Common myeloid progenitor, CD34-positive (primary cell): ENCODE measurements around the gene AIF1.

Source experiments
- CTCF ChIA-PET: fragments of 350-600 bp; sonication (Branson Sonifier 250); formaldehyde crosslinking; loops from one replicate; lab custom pipeline; 2021; ENCODE audit warnings: antibody characterized with exemption; lab: Charles Lee
- POLR2A ChIA-PET: fragments of 350-600 bp; sonication (Branson Sonifier 250); formaldehyde crosslinking; loops from one replicate; lab custom pipeline; 2021; ENCODE audit warnings: antibody characterized with exemption; lab: Charles Lee
- DNase-seq, 3 donors: peaks; one replicate each; pipeline versions ENCODE4 v3.0.0 to v3.0.0-alpha.2; 2013
- H3K27ac ChIP-seq, 2 experiments: 1 replicate in 1 of 2; 2 replicates in 1 of 2; pipeline ENCODE4 v1.7.0; 2013; ENCODE audit warnings: inconsistent platforms in 2 of 2, low read length in 2 of 2, mild to moderate bottlenecking in 2 of 2, low read depth in 1 of 2, moderate library complexity in 1 of 2; ENCODE audit not compliant: severe bottlenecking in 2 of 2, insufficient read depth in 1 of 2, poor library complexity in 1 of 2
- H3K27me3 ChIP-seq, 5 experiments: replicated peaks in 2 of 5; 1 replicate in 3 of 5; 2 replicates in 2 of 5; pipeline versions ENCODE4 v1.6.1 to v1.7.0; 2013; ENCODE audit warnings: low read length in 4 of 5, mild to moderate bottlenecking in 2 of 5, moderate library complexity in 2 of 5, inconsistent platforms in 1 of 5; ENCODE audit not compliant: insufficient read depth in 5 of 5, control insufficient read depth in 4 of 5
- H3K36me3 ChIP-seq, 4 experiments: 1 replicate in 2 of 4; 2 replicates in 2 of 4; pipeline versions ENCODE4 v1.6.1 to v1.7.0; 2013; ENCODE audit warnings: low read length in 3 of 4, control low read depth in 1 of 4, mild to moderate bottlenecking in 1 of 4; ENCODE audit not compliant: control insufficient read depth in 4 of 4, insufficient read depth in 4 of 4
- H3K4me1 ChIP-seq, 4 experiments: 1 replicate in 3 of 4; 2 replicates in 1 of 4; pipeline versions ENCODE4 v1.6.1 to v1.7.1; 2013; ENCODE audit warnings: low read length in 3 of 4, mild to moderate bottlenecking in 3 of 4, control low read depth in 1 of 4, inconsistent platforms in 1 of 4, moderate library complexity in 1 of 4; ENCODE audit not compliant: control insufficient read depth in 4 of 4, insufficient read depth in 4 of 4; ENCODE audit errors: control extremely low read depth in 1 of 4
- H3K4me3 ChIP-seq, 7 experiments: 1 replicate in 4 of 7; 2 replicates in 3 of 7; pipeline versions ENCODE4 v1.5.1 to v1.7.0; 2013; ENCODE audit warnings: mild to moderate bottlenecking in 7 of 7, low read length in 6 of 7, moderate library complexity in 6 of 7, inconsistent platforms in 2 of 7, low read depth in 2 of 7, control low read depth in 1 of 7; ENCODE audit not compliant: insufficient read depth in 4 of 7, control insufficient read depth in 1 of 7; ENCODE audit errors: extremely low read depth in 1 of 7
- H3K9me3 ChIP-seq, 5 experiments: 1 replicate in 4 of 5; 2 replicates in 1 of 5; pipeline versions ENCODE4 v1.6.1 to v1.7.1; 2013; ENCODE audit warnings: low read length in 4 of 5, mild to moderate bottlenecking in 2 of 5, inconsistent platforms in 1 of 5, low read depth in 1 of 5, moderate library complexity in 1 of 5; ENCODE audit not compliant: control insufficient read depth in 4 of 5, insufficient read depth in 2 of 5; ENCODE audit errors: control extremely low read depth in 1 of 5
- WGBS: methylation state at CpG from one replicate; pipeline ENCODE4 v1.1.5; 2013; ENCODE audit not compliant: insufficient coverage; 5-methylcytosine and 5-hydroxymethylcytosine counted together

AIF1 gene

DNA sequence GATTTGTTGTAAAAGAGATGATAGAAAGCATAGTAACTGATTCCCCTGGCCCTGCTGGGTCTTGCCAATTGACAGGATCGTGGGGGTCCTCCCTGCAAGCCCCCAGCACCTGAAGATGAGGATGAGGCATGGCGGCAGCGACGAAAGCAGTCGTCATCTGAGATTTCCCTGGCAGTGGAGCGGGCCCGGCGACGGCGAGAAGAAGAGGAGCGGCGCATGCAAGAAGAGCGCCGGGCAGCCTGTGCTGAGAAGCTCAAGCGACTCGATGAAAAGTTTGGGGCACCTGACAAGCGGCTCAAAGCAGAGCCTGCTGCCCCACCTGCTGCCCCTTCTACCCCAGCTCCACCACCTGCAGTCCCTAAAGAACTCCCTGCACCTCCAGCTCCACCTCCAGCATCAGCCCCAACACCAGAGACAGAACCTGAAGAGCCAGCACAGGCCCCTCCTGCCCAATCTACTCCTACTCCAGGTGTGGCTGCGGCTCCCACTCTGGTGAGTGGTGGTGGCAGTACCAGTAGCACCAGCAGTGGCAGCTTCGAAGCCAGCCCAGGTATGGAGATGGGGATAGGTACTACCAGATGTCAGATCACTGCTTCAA is 12.8 kb downstream of the AIF1 start:
- Histone ChIP-seq H3K4me3 (no peak overlapping the region), H3K9me3 (no peaks in the 10 kb centered on the region), H3K36me3 (peaks cover 32 to 98% (median 83%) of the 10 kb centered on the region in 4 experiments), H3K27ac (no peak overlapping the region), H3K27me3 (no peaks in the 10 kb centered on the region), H3K4me1 (peaks cover 0 to under 1% (median 0%) of the 10 kb centered on the region in 4 experiments)
- POLR2A ChIA-PET: interaction anchor here (1.8 kb wide), 1 partner anchor 24 kb away, joined by 6 read pairs; the partner anchor contains the start of gene BAG6
- CTCF ChIA-PET: interaction anchor here (1.0 to 2.3 kb wide), 4 partner anchors 11 to 102 kb away, joined by 3 to 5 read pairs (median 4); no protein-coding TSS in a partner anchor
- WGBS: 96% methylated on average over 18 of the region's 19 CpGs
- DNase-seq: no peak

DNA sequence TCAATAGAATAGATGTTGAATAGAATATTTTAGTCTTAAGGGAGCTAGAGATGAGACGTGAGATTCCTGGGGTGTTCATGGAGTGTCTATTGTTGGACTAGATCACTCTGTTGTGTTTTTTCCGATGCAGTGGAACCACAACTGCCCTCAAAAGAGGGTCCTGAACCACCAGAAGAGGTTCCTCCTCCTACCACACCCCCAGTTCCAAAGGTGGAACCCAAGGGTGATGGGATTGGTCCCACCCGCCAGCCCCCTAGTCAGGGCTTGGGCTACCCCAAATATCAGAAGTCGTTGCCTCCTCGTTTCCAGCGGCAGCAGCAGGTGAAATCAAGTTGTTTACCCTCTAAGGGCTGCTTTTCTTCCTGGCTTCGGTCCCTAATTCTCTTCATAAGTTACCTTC is 14.0 kb downstream of the AIF1 start:
- Histone ChIP-seq H3K27ac (peak overlapping the region in 1 of 2 experiments; percentile 29), H3K4me3 (no peak overlapping the region), H3K9me3 (no peaks in the 10 kb centered on the region), H3K36me3 (peaks cover 32 to 99% (median 86%) of the 10 kb centered on the region in 4 experiments), H3K4me1 (no peaks in the 10 kb centered on the region), H3K27me3 (no peaks in the 10 kb centered on the region)
- WGBS: 95% methylated on average over 6 of the region's 7 CpGs
- no peak for DNase-seq
- ChIA-PET CTCF (no interaction called here), POLR2A (interaction anchor here (1.8 kb wide), 1 partner anchor 23 kb away, joined by 6 read pairs; the partner anchor contains the start of gene BAG6)

DNA sequence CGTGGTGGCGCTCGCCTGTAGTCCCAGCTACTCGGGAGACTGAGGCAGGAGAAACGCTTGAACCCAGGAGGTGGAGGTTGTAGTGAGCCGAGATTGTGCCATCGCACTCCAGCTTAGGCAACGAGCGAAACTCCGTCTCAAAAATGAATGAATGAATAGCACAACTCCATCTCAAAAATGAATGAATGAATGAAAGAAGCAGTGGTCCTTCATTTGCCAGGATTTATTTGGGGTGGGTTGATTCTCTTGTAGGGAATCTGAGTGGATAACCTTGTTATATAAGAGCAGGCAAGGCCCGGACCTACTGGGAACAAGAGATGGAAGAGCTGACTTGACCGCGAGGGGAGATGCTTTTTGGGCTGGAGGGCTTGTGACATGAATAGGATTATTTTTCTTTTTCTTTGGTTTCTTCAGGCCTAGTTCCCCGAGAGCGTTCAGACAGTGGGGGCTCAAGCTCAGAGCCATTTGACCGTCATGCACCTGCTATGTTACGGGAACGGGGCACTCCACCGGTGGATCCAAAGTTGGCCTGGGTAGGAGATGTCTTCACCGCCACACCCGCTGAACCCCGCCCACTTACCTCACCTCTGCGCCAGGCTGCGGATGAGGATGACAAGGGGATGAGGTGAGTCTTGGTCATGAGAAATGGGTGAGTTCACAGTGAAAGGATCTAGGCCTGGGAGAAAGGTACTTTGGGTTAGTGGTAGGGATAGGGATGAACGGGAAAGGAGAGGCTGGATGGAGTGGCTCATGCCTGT is 15.3 kb downstream of the AIF1 start:
- ChIA-PET CTCF (interaction anchor here (0.6 kb wide), 1 partner anchor 79 kb away, joined by 3 read pairs; no protein-coding TSS in a partner anchor), POLR2A (interaction anchor here (0.6 kb wide), 1 partner anchor 234 kb away, joined by 4 read pairs; no protein-coding TSS in a partner anchor)
- Histone ChIP-seq H3K27me3 (no peaks in the 10 kb centered on the region), H3K27ac (no peak overlapping the region), H3K4me1 (no peaks in the 10 kb centered on the region), H3K4me3 (no peak overlapping the region), H3K36me3 (peaks cover 34 to 100% (median 86%) of the 10 kb centered on the region in 4 experiments), H3K9me3 (no peaks in the 10 kb centered on the region)
- WGBS: 96% methylated on average over 13 of the region's 25 CpGs
- DNase-seq: no peak

GRCh38 chr6:31631209-31631608 is 16.2 kb downstream of the AIF1 start:
- Histone ChIP-seq H3K27ac (no peak overlapping the region), H3K4me3 (no peak overlapping the region), H3K9me3 (no peaks in the 10 kb centered on the region), H3K27me3 (no peaks in the 10 kb centered on the region), H3K4me1 (no peaks in the 10 kb centered on the region), H3K36me3 (peaks cover 32 to 100% (median 87%) of the 10 kb centered on the region in 4 experiments)
- WGBS: 100% methylated on average over 9 of the region's 16 CpGs
- no peak for DNase-seq
- ChIA-PET CTCF (no interaction called here), POLR2A (no interaction called here)

DNA sequence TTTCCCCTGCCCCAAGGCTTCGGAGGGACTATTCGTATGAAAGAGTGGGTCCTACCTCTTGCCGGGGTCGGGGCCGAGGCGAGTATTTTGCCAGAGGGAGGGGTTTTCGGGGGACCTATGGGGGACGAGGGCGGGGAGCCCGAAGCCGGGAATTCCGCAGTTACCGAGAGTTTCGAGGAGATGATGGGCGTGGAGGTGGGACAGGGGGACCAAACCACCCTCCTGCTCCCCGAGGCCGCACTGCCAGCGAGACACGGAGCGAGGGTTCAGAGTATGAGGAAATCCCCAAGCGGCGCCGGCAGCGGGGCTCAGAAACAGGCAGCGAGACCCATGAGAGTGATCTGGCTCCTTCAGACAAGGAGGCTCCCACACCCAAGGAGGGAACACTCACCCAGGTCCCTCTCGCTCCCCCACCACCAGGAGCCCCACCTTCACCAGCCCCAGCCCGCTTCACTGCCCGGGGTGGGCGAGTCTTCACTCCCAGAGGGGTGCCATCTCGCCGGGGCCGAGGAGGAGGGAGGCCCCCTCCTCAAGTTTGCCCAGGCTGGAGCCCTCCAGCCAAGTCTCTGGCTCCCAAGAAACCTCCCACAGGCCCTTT is 16.7 kb downstream of the AIF1 start:
- ChIA-PET CTCF (no interaction called here), POLR2A (no interaction called here)
- H3K4me1 ChIP-seq: no peaks in the 10 kb centered on the region
- no peak overlapping the region for H3K27ac ChIP-seq
- H3K4me3 ChIP-seq: no peak overlapping the region
- no peak for DNase-seq
- peaks cover 33 to 100% (median 87%) of the 10 kb centered on the region in 4 experiments for H3K36me3 ChIP-seq
- 93% methylated on average over 32 of the region's 32 CpGs for WGBS
- H3K9me3 ChIP-seq: no peaks in the 10 kb centered on the region
- no peaks in the 10 kb centered on the region for H3K27me3 ChIP-seq

DNA sequence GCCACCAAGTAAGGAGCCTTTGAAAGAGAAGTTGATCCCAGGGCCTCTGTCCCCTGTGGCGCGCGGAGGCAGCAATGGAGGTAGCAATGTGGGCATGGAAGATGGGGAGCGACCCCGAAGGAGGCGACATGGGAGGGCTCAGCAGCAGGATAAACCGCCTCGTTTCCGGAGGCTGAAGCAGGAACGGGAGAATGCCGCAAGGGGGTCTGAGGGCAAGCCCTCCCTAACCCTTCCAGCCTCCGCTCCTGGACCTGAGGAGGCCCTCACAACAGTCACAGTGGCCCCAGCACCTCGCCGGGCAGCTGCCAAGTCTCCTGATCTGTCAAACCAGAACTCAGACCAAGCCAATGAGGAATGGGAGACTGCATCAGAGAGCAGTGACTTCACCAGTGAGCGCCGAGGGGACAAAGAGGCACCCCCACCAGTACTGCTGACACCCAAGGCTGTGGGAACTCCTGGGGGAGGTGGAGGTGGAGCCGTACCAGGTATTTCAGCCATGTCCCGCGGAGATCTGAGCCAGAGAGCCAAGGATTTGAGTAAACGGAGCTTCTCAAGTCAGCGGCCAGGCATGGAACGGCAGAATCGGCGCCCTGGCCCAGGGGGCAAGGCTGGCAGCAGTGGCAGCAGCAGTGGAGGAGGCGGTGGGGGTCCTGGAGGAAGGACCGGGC is 17.4 kb downstream of the AIF1 start:
- no peaks in the 10 kb centered on the region for H3K4me1 ChIP-seq
- peak overlapping the region in 1 of 2 experiments; percentile 34 for H3K27ac ChIP-seq
- DNase-seq: no peak
- peaks cover 31 to 99% (median 86%) of the 10 kb centered on the region in 4 experiments for H3K36me3 ChIP-seq
- H3K9me3 ChIP-seq: no peaks in the 10 kb centered on the region
- H3K4me3 ChIP-seq: no peak overlapping the region
- WGBS: 98% methylated on average over 24 of the region's 26 CpGs
- ChIA-PET CTCF (interaction anchor here (1.6 to 2.0 kb wide), 2 partner anchors 10 to 19 kb away, joined by 6 to 7 read pairs; no protein-coding TSS in a partner anchor), POLR2A (interaction anchor here (0.7 to 2.1 kb wide), 2 partner anchors 10 to 12 kb away, joined by 5 to 8 read pairs; partner anchors contain the start of gene PRRC2A)
- no peaks in the 10 kb centered on the region for H3K27me3 ChIP-seq
